Measurements from ENCODE around the gene IL7R.

DNA sequence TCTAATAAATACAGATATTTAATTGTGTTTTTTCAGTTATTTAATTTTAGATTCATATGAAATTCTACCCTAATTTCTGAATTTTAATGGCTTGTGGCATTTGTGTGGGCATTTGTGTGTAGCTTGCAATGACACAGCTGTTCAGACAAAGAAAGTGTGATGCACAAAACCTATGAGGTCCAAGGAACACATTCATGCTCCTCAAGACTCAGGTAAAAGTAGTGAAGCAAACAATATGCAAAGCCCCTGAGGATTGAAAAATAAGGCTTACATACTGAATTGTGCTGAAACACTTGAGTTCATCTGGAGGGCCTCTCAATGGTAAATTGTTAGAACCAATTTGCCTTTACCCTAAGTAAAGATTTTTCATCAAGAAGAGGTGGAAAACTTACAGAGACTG, 28.1 kb downstream of the IL7R start:
- no peak for TF ChIP-seq POLR2A (IDR thresholded peaks at IDR 0.05)
- TF ChIP-seq, protein P1, sequence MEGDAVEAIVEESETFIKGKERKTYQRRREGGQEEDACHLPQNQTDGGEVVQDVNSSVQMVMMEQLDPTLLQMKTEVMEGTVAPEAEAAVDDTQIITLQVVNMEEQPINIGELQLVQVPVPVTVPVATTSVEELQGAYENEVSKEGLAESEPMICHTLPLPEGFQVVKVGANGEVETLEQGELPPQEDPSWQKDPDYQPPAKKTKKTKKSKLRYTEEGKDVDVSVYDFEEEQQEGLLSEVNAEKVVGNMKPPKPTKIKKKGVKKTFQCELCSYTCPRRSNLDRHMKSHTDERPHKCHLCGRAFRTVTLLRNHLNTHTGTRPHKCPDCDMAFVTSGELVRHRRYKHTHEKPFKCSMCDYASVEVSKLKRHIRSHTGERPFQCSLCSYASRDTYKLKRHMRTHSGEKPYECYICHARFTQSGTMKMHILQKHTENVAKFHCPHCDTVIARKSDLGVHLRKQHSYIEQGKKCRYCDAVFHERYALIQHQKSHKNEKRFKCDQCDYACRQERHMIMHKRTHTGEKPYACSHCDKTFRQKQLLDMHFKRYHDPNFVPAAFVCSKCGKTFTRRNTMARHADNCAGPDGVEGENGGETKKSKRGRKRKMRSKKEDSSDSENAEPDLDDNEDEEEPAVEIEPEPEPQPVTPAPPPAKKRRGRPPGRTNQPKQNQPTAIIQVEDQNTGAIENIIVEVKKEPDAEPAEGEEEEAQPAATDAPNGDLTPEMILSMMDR (IDR thresholded peaks at IDR 0.05), result no peak

All from right lobe of liver (tissue), 4 donors.